Measurements from ENCODE around the gene CLEC4G. TPM values are rescaled to one million over a fixed set of nuclear protein-coding genes. Genes with fewer than 3 reads are reported as not detected.

Gene CLEC4G
- total RNA-seq, 1 donor from 2014 or later = not detected

- intact Hi-C loops (cut with micrococcal nuclease) = no loop called here
- no peak overlapping the region for H3K27ac Mint-ChIP-seq
- H3K9me3 Mint-ChIP-seq = no peaks in the 10 kb centered on the region
- no peak overlapping the region for H3K4me3 Mint-ChIP-seq
- no peaks in the 10 kb centered on the region for H3K27me3 Mint-ChIP-seq
- no peak for DNase-seq
- peaks cover 7% of the 10 kb centered on the region for H3K36me3 Mint-ChIP-seq (ENCODE audit: low read depth)
- no peaks in the 10 kb centered on the region for H3K4me1 Mint-ChIP-seq
Measured at GRCh38 chr19:7689165-7689564, 42.7 kb downstream of the CLEC4G start.

DNA sequence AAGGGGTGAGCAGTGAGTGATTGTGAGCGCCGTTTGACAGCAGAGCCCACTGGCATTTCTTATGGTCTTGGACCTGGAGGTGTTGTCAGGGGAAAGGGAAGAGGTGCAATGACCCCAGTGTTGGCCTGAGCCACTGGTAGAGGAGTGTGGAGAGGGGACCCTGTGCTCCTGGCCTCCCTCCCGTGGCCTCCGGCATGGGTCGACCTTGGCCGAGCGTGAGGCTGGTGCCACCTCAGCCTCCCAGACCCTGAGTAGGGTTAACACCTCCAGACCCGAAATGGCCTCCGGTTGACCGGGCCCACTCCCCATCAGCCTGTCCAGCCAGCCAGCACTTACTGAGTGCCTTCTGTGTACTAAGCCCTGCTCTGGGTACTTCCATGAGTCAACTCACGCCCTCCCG is 44.7 kb downstream of the CLEC4G start:
- Mint-ChIP-seq H3K4me1 (peaks cover 2% of the 10 kb centered on the region), H3K4me3 (no peak overlapping the region), H3K27me3 (no peaks in the 10 kb centered on the region), H3K27ac (no peak overlapping the region), H3K36me3 (ENCODE audit: low read depth) (peaks cover 16% of the 10 kb centered on the region), H3K9me3 (no peaks in the 10 kb centered on the region)
- intact Hi-C loops (cut with micrococcal nuclease) = no loop called here
- DNase-seq = no peak

DNA sequence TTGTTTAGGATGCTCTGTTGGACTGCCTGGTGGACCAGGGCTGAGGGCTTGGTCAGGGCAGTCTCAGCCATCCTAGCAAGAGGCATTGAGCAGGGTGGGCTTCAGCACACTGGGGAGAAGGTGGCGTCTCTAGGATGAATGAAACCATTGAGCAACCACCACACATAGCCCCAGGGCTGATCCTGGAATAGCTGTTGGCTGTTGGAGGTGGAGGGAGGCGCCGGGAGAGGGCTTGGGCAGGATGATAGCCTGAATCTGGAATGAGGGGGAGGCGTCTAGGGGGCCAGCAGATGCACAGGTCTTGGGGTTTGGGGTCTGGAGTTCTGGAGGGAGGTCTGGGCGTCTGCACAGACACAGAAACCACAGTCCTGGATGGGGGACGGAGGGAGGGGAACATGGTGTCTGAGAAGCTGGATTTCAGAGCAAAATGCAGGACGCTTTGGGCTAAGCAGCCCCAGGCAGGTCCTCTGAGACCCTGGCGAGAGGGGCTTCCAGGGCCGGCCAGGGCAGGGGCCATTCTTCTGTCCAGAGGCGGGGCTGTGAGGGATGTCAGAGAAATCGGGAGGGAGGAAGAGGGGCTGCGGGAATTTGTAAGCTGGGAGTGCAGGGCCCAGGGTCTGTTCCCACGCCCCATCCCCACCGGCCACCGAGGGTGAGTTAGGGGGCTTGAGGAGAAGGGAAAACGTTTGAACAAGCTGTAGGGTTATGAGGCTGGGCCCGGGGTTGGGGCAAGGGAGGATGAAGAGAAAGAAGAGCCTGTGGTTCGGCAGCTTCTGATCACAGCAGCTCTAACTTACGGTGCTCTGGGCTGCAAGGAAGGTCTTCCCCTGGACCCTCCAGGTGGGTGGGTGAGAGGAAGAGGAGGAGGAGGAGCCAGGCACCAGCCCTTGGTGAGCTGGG is 46.1 kb downstream of the CLEC4G start:
- Mint-ChIP-seq H3K4me3 (no peak overlapping the region), H3K4me1 (peaks cover 6% of the 10 kb centered on the region), H3K36me3 (ENCODE audit: low read depth) (peaks cover 18% of the 10 kb centered on the region), H3K27me3 (no peaks in the 10 kb centered on the region), H3K27ac (no peak overlapping the region), H3K9me3 (no peaks in the 10 kb centered on the region)
- intact Hi-C loops (cut with micrococcal nuclease) = no loop called here
- DNase-seq = no peak

- Mint-ChIP-seq H3K9me3 (no peaks in the 10 kb centered on the region), H3K27ac (no peak overlapping the region), H3K4me1 (peaks cover 31% of the 10 kb centered on the region), H3K27me3 (peaks cover 9% of the 10 kb centered on the region), H3K36me3 (ENCODE audit: low read depth) (peaks cover 18% of the 10 kb centered on the region), H3K4me3 (peak overlapping the region; percentile 97)
- no peak for DNase-seq
- intact Hi-C loops (cut with micrococcal nuclease) = no loop called here
Measured at GRCh38 chr19:7682175-7682855, 49.6 kb downstream of the CLEC4G start.

GRCh38 chr19:7681340-7682174 is 50.4 kb downstream of the CLEC4G start:
- H3K4me1 Mint-ChIP-seq = peaks cover 37% of the 10 kb centered on the region
- H3K36me3 Mint-ChIP-seq (ENCODE audit: low read depth) = peaks cover 18% of the 10 kb centered on the region
- peak overlapping the region; percentile 96 for H3K27ac Mint-ChIP-seq
- no peaks in the 10 kb centered on the region for H3K9me3 Mint-ChIP-seq
- intact Hi-C loops (cut with micrococcal nuclease) = loop anchor here (1.0 to 2.0 kb wide), 5 partner anchors 23 to 118 kb away; partner anchors contain the start of genes PET100 and XAB2
- peaks cover 15% of the 10 kb centered on the region for H3K27me3 Mint-ChIP-seq
- H3K4me3 Mint-ChIP-seq = peak overlapping the region; percentile 97
- DNase-seq = peak; percentile 95

DNA sequence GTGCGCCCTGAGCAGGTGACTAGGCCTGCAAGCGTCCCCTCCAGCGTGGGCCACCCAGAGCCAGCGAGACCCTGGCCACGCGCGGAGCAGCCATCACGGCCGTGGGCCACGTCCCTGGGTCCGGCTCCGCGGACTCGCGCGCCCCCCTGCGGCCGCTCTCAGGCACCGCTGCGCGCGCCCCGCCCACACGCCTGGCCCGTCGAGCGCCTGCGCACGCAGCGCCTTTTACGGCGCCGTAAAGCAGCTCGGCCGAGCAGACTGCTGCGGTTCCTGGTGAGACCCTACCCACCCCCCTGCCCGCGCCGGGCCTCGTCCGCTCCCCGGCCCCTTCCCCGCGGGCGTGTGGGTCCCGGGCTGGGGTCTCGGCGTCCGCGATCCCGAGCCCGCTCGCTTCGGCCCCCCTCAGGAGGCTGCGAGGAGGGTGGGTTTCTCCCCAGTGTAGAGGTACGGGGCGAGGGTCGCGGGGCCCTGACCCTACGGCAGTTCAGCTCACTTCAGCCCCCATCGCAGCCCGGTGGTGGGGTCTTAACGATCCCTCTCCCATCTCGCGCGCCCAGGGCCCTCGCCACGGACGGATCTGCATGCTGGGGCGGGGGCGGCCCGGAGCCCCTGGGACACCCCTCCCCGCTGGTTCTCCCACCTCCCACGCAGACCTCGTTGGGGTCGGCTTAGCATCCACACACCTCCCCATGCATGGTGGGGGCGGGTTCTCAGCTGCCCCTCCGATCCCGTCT is 51.1 kb downstream of the CLEC4G start, which contains the start of gene TRAPPC5:
TRAPPC5 (plus strand) TSS at position 228 of the 734 bp plus-strand sequence. CDS start 1,421 bp downstream, outside the sequence.
- H3K4me3 Mint-ChIP-seq = peak within 1 kb of the TSS; percentile 97

DNA sequence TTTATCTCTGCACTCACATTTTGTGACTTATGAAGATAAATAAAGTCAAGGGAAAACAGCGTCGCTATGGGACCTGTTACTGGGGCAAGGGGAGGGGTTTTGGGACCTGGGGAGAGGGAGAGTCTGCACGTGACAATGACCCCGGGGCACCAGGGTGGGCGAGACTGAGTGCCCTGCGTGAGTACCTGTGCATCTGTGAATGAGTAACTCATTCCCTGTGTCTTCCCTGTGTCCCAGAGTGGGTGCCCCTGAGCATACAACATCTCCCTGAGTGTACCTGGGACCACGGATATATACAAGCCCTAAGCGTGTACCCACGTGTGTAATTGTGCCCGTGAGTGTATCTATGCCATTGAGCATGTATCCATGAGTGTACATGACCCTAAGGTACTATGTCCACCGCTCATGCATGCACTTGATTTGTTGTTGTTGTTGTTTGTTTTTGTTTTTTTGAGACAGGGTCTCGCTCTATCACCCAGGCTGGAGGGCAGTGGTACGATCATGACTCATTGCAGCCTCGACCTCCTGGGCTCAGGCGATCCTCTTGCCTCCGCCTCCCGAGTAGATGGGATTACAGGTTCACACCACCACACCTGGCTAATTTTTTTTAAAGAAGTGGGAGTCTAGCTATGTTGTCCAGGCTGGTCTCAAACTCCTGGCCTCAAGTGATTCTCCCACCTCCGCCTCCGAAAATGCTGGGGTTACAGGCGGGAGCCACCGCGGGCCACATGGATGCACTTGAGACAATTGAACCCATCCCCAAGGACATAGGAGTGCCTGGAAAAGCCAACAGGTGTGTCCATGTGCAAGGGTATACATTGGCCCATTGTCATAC is 51.9 kb downstream of the CLEC4G start:
- Mint-ChIP-seq H3K27me3 (peaks cover 19% of the 10 kb centered on the region), H3K4me1 (peaks cover 43% of the 10 kb centered on the region), H3K9me3 (no peaks in the 10 kb centered on the region), H3K4me3 (peak overlapping the region; percentile 67), H3K36me3 (ENCODE audit: low read depth) (peaks cover 11% of the 10 kb centered on the region), H3K27ac (peak overlapping the region; percentile 84)
- DNase-seq = no peak
- intact Hi-C loops (cut with micrococcal nuclease) = loop anchor here (1.0 to 2.0 kb wide), 4 partner anchors 25 to 127 kb away; partner anchors contain the start of genes PET100 and XAB2

More for the DNA sequence above, 51.1 kb downstream of the CLEC4G start, which contains the start of gene TRAPPC5:
- no peaks in the 10 kb centered on the region for H3K9me3 Mint-ChIP-seq
- intact Hi-C loops (cut with micrococcal nuclease) = loop anchor here (1.0 to 2.0 kb wide), 6 partner anchors 24 to 119 kb away; partner anchors contain the start of genes PET100 and XAB2
- peaks cover 43% of the 10 kb centered on the region for H3K4me1 Mint-ChIP-seq
- peaks cover 18% of the 10 kb centered on the region for H3K36me3 Mint-ChIP-seq (ENCODE audit: low read depth)
- DNase-seq = peak; percentile 98
- peaks cover 18% of the 10 kb centered on the region for H3K27me3 Mint-ChIP-seq
- peak within 1 kb of the TSS; percentile 96 for H3K27ac Mint-ChIP-seq

- peaks cover 22% of the 10 kb centered on the region for H3K27me3 Mint-ChIP-seq
- H3K4me3 Mint-ChIP-seq = peak overlapping the region; percentile 67
- H3K4me1 Mint-ChIP-seq = peaks cover 45% of the 10 kb centered on the region
- H3K27ac Mint-ChIP-seq = peak overlapping the region; percentile 84
- no peaks in the 10 kb centered on the region for H3K9me3 Mint-ChIP-seq
- DNase-seq = peak; percentile 87
- intact Hi-C loops (cut with micrococcal nuclease) = loop anchor here (2.0 kb wide), 1 partner anchor 128 kb away; no protein-coding TSS in a partner anchor
- peaks cover 11% of the 10 kb centered on the region for H3K36me3 Mint-ChIP-seq (ENCODE audit: low read depth)
Measured at GRCh38 chr19:7678971-7679751, 52.7 kb downstream of the CLEC4G start.

Other genes starting within 250 kb of the CLEC4G start
- 1.1 and 1.2 TPM in 2 replicates for gene PEX11G, start 243.1 kb downstream of the CLEC4G start, total RNA-seq
- 5.1 and 5.7 TPM in 2 replicates for gene ZNF358, start 216.0 kb downstream of the CLEC4G start, total RNA-seq
- 13.3 and 13.7 TPM in 2 replicates for gene MCOLN1, start 209.5 kb downstream of the CLEC4G start, total RNA-seq
- gene PNPLA6, start 196.4 kb downstream of the CLEC4G start, total RNA-seq = 122 and 125 TPM in 2 replicates
- 0.09 and 0.69 TPM in 2 replicates for gene CAMSAP3, start 136.2 kb downstream of the CLEC4G start, total RNA-seq
- 51.0 and 51.6 TPM in 2 replicates for gene XAB2, start 102.6 kb downstream of the CLEC4G start, total RNA-seq
- 99.2 and 110 TPM in 2 replicates for gene PET100, start 102.3 kb downstream of the CLEC4G start, total RNA-seq
- gene PCP2, start 98.4 kb downstream of the CLEC4G start, total RNA-seq = 1.3 and 1.5 TPM in 2 replicates
- 83.4 and 84.3 TPM in 2 replicates for gene STXBP2, start 95.0 kb downstream of the CLEC4G start, total RNA-seq
- not detected in 2 replicates for gene RETN, start 63.1 kb downstream of the CLEC4G start, total RNA-seq
- gene MCEMP1, start 55.0 kb downstream of the CLEC4G start, total RNA-seq = not detected in 2 replicates
- 82.9 and 84.1 TPM in 2 replicates for gene TRAPPC5, start 51.3 kb downstream of the CLEC4G start, total RNA-seq
- gene FCER2, start 30.0 kb downstream of the CLEC4G start, total RNA-seq = not detected in 2 replicates
- gene CD209, start 15.4 kb upstream of the CLEC4G start, total RNA-seq = not detected in 2 replicates
- gene CLEC4M, start 31.1 kb upstream of the CLEC4G start, total RNA-seq = not detected in 2 replicates
- gene EVI5L, start 98.1 kb upstream of the CLEC4G start, total RNA-seq = 4.3 and 5.2 TPM in 2 replicates
- gene PRR36, start 142.3 kb upstream of the CLEC4G start, total RNA-seq = 0.21 TPM in 2 replicates
- not detected in 2 replicates for gene LRRC8E, start 156.4 kb upstream of the CLEC4G start, total RNA-seq
- 46.7 and 47.6 TPM in 2 replicates for gene MAP2K7, start 171.8 kb upstream of the CLEC4G start, total RNA-seq
- 5.3 and 8.5 TPM in 2 replicates for gene TGFBR3L, start 182.7 kb upstream of the CLEC4G start, total RNA-seq
- gene SNAPC2, start 188.2 kb upstream of the CLEC4G start, total RNA-seq = 21.8 and 23.2 TPM in 2 replicates
- gene CTXN1, start 194.0 kb upstream of the CLEC4G start, total RNA-seq = 1.8 and 2.0 TPM in 2 replicates
- 110 and 111 TPM in 2 replicates for gene TIMM44, start 211.6 kb upstream of the CLEC4G start, total RNA-seq